Activated T-cell treated with anti-CD3 and anti-CD28 coated beads for 4 hours (primary cell): Measurements from ENCODE around the gene DNAJA3.

Experiments
- DNase-seq: peaks from one replicate; pipeline ENCODE4 v3.0.0-alpha.2; 2020

Gene DNAJA3

DNA sequence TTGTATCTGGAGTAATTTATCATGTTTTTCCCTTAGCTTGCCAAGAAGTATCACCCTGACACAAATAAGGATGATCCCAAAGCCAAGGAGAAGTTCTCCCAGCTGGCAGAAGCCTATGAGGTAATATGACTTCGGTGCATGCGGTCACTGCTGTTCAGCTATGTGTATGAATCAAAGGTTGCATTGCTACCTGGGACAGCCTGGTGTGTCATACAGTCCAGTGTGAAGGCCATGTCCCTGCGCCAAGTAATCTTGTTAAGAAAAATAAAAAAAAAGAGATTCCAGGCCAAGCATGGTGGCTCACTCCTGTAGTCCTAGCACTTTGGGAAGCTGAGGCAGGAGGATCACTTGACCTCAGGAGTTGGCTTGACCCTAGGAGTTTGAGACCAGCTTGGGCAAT lies 11.7 kb downstream of the DNAJA3 start:
- DNase-seq, result no peak

DNA sequence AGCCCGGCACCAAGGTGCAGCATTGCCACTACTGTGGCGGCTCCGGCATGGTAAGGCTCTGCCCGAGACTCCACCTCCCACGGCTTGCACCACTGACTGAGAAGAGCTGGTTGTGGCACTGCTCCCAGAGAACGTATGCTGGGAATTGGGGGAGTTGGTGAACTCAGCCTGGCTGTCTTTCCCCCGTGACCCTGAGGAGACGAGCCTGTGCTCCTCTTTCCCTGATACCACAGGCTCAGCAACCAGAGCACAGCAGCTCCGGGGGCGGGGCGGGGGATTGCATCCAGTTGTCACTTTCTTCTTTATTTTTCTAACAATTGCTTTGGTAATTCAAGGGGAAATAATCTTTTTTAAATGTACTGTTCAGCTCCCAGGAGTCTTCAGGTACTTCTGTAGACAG lies 16.7 kb downstream of the DNAJA3 start:
- DNase-seq, result no peak

GRCh38 chr16:4443271-4443670 lies 17.6 kb downstream of the DNAJA3 start:
- DNase-seq, result no peak

DNA sequence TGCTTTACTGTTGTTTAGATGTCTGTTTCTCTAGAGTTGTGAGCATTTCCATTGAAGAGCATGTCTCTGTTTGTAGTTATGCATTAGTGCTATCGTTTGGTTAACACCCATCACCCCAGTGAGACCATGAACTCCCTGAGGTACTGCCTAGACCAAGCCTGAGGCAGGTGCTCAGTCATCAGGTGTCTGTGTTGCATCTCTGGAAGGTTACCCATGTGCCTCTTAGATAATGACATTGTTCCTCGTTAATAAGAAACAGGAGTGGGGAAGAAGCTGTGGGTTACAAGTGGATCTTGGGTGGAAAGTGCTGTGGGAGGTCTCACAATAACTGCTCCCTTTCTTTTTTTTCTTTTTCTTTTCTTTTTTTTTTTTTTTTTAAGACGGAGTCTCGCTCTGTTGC lies 18.3 kb downstream of the DNAJA3 start:
- DNase-seq, result no peak

DNA sequence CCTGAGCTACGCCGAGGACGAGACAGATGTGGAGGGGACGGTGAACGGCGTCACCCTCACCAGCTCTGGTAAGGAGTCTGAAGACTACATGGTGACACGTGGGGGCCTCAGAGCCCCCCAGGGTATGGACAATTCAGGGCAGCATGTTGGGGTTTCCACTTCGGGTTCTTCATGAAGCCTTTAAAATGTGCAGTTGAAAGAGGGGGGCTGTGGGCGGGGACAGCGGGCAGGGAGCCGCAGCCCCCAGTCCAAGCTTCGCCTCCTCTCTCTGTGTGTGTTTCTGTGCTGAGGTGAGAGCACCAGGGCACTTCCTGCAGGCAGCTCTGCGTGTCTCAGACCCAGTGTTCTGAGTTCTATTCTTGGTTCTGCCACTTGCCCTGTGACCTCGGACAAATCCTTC lies 24.8 kb downstream of the DNAJA3 start:
- no peak for DNase-seq

GRCh38 chr16:4450931-4451519 lies 25.4 kb downstream of the DNAJA3 start:
- no peak for DNase-seq

DNA sequence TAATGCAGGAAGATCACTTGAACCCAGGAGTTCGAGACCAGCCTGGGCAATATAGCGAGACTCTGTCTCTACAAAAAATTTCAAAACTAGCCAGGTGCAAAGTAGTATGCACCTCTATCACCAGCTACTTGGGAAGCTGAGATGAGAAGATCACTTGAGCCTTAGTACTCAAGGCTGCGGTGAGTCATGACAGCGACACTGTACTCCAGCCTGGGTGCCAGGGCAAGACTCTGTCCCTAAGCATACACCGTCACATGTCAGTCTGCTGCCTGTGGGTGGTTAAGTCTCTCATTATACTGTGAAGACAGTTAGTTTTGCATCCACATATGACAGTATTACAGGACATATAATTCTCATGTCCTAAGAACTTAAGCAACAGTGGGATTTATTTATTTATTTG lies 27.0 kb downstream of the DNAJA3 start:
- no peak for DNase-seq

- DNase-seq, result no peak
These were observed 29.0 kb downstream of the DNAJA3 start for GRCh38 chr16:4454623-4455022.

DNA sequence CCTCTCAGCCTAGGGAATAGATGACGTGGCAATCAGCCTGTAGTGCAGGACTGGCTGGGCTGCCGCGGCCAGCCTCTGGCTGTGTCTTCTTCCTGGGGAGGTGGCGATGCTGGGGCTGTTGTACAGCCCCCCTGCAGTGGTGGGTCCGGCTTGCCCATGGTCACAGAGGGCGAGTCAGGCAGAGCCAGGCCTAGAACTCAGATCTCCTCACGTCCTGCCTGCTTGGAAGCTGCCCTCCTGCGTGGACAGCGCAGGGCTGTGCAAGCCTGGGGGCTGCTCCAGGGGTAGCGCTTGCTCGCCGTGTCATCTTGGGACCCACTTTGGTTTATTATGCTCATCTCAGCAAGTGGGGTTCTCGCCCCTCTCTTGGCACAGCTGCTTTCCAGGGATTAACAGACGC lies 29.4 kb downstream of the DNAJA3 start:
- DNase-seq, result no peak

DNA sequence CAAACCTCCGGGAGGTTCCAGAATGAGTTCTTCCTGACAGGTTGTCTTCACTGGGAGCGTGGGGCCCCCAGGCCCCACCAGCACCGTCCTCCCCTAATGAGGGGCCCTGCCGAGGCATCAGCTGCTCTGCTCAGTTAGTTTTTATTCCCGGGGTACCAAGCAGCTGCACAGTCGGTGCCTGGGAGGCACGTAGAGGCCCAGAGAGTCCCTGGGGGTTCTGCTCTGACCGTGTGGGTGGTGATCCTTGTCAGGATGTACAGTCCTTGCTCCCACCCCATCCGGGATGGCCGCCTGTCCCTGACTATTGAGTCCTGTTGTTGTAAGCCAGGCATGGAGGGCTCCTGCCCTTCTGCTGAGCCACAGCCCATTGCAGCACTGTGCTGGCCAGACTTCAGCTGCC lies 30.3 kb downstream of the DNAJA3 start:
- DNase-seq, result no peak

DNA sequence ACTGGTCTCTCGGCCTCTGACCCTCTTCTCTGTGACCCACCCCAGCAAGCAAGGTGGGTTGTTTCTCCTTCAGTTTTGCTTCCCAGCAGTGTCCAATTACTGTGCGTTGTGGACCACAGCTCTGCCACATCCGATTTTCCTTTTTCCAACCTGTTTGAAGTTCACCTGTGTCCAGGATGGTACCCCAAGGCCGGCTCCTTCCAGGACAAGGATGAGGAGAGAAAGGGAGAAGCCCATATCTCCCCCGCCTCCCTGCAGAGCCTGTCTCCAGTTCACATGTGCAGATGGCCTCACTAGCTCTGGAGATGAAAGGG lies 35.2 kb downstream of the DNAJA3 start:
- no peak for DNase-seq

DNA sequence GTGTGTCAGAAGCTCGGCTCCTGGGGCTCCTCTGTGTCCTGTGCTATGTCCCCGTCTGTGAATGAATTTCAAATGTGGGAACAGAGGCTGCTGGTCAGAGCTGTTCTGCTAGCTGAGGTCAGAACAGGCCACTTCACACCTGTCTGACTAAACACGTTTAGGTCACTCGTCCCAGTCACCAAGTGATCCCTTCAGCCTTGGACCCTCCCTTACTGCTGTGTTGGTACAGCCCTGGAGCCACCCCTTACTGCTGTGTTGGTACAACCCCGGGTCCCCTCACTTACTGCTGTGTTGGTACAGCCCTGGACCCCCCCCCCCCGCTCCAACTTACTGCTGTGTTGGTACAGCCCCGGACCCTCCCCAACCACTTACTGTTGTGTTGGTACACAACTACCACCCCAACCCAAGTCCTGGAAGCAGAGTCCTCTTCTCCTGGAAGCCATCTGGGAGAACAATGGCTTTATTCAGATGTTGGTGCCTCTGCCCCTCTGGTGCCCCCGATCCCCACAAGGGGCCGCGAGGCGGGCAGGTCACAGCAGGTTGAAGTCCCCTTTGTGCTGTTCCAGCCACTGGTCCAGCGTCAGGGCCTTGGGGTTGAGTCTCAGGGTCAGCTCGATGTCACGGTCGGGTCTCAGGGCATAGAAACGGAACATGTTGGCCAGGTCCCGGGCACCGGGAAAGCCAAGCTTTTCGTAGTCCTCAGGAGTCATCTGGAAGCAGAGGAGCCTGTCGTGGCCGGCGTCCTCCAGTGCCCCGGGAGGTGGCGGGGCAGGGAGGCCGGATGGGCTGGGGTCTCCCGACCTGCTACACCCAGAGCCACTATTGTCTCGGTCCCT lies 35.8 kb downstream of the DNAJA3 start:
- DNase-seq, result no peak

DNA sequence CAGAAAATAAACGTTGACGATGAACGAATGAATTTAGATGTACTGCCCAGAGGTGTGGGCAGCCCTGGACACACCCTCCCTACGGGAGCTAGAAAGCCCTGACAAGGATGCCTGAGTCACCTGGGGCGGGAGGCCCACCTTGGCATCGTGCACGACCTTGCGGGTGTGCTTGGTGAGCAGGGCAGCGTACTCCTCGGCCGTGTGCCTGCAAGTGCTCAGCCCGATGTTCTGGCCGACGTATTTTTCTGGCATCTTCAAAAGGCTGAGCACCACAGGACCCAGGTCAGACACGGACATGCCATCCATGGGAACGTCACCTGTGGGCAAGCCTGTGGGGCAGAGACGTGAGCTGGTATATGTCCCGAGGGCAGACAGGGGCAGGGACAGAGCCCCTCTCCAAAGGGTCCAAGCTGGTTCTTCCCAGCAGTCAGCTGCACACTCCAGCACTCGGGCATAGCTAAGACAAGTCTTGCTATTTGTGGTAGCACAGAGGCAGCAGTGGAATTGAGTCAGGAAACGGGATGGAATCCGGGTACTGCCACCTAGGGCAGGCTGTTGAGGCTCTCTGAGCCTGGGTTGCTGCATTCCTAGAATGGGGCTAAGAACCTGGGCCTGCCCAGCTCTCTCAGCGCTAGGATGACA lies 38.0 kb downstream of the DNAJA3 start:
- DNase-seq, result no peak

DNA sequence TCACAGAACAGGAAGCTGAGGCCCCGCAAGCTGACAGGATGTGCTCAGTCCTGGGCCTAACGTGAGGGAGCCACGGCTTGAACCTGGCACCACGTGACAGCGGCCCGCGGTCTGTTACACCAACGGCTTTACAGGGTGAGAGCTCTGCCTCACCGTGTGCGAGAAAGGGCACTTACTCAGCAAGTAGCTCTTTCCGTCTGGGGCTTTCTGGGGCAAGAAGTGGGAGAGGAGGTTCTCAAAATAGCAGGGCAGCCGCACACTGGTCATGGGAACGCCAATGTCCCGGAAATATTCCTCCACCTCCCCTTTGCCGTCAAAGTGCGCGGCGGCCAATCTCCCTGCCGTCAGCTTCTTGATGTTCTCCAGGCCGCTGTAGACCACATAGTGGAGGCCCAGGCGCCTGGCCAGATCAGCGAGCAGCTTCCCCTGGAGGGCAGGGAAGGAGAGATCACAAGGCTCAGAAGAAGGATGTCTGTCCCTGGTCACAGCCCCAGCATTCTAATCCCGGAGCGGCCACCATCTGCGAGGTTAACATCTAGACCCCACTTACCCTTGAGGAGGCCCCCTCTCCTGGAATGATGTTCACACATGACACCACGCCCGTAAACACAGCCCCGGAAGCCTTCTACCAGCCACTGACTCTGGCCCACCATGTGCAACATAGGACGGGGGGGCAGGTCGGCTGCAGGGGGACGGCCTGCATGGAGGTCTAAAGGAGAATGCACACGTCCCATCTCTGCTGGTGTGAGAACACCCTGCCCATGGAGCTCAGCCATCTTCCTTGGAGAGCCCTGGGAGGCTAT lies 40.5 kb downstream of the DNAJA3 start:
- DNase-seq, result peak; percentile 14

- no peak for DNase-seq
These were observed 42.2 kb downstream of the DNAJA3 start for GRCh38 chr16:4467916-4468315.

DNA sequence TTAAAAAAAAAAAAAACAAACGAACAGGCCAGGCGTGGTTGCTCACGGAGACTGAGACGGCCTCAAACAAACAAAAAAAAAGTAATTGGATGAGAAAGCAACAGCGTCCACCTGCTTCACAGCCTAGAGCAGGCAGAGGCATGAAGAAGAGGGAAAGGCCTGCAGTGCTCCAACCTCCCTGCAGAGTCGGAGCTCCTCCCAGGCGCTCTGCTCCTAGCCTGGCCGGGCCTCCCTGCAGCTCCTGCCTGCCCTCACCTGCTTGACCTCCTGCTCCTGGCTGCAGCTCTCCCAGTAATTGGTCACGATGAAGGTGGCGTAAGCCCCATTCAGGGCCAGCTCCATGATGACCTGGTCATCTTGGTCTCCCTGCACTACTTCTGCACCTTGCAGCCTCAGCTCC lies 43.3 kb downstream of the DNAJA3 start:
- no peak for DNase-seq

DNA sequence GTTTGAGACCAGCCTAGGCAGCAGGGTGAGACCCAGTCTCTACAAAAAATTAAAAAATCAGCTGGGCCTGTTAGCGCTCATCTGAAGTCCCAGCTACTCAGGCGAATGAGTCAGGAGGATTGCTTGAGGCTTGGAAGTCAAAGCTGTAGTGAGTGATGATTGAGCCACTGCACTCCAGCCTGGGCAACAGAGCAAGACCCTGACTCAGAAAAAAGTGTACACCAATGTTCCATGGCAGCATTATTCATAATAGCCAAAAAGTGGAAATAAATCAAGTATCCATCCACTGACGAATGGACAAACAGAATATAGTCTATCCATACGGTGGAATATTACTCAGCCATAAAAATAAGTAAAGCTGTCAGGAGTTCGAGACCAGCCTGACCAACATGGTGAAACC lies 46.2 kb downstream of the DNAJA3 start:
- no peak for DNase-seq

GRCh38 chr16:4472880-4473279 lies 47.2 kb downstream of the DNAJA3 start:
- no peak for DNase-seq

GRCh38 chr16:4474192-4474961 lies 48.7 kb downstream of the DNAJA3 start, which contains the start of gene NMRAL1:
Gene NMRAL1 (minus strand): TSS chr16:4474625. CDS start chr16:4474132, 493 bp downstream.
- DNase-seq, result peak; percentile 59

DNA sequence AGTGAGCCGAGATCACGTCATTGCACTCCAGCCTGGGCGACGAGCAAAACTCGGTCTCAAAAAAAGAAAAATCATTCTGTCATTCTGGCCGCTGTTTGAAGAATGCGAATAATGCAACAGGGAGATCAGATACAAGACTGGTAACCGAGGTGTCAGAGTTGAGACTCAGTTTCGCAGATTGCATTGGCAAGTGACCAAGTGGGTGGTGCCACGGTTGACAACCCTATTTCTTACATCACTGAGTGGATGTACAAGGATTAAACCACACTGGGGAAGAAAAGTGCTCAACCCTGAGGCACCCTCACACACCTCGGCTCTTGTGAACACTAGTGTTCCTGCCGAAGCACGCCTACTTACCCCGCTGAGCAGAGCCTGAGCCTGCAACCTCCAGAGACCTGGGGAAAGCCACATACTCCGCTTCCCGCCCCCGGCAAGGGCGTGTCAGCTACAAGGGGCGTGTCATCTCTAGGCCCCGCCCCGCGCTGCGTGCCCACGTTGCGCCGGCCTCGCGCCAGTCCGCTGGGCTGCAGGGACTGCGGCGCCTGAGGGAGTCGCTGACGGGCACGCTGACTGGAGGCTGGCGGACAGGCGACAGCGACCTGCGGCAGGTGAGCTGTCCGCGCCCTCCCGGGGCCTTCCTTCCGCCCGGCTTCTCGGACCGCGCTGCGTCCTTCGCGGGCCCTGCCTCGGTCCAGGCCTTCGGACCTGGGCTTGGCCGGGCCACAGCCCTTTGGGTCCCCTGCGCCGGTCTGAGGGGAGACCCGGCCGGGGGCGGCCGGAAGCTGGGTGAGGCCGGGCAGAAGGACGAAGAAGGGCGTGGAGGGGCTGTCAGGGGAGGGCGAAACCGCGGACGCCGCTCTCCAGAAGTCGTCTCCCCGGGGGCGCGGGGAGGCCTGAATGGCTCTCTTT lies 50.5 kb downstream of the DNAJA3 start, which contains the start of gene HMOX2:
HMOX2 (plus strand) TSS at position 519 of the 909 bp plus-strand sequence. CDS start 29,127 bp downstream, outside the sequence.
- peak; percentile 91 for DNase-seq

GRCh38 chr16:4477966-4478365 lies 52.3 kb downstream of the DNAJA3 start:
- DNase-seq, result no peak
